Fibroblast of peridontal ligament (primary cell): Measurements from ENCODE around the gene TMEM82.

Experiments
- DNase-seq: peaks from one replicate; pipeline ENCODE4 v3.0.0-alpha.2; 2010; ENCODE audit errors: extremely low read depth

TMEM82 gene

GRCh38 chr1:15785683-15786082 lies 43.4 kb downstream of the TMEM82 start:
- DNase-seq = no peak

GRCh38 chr1:15786581-15786980 lies 44.3 kb downstream of the TMEM82 start:
- peak; percentile 30 for DNase-seq

- DNase-seq = peak; percentile 35
Observed at GRCh38 chr1:15788624-15789301, 46.5 kb downstream of the TMEM82 start.

GRCh38 chr1:15796086-15796462 lies 53.8 kb downstream of the TMEM82 start:
- no peak for DNase-seq
